Large intestine (tissue), 3 donors: ENCODE results near the gene PFKFB2. TPM values are rescaled to one million over a fixed set of nuclear protein-coding genes. Genes with fewer than 3 reads are reported as not detected.

Source experiments
- DNase-seq, 2 donors: peaks; one replicate each; pipeline versions ENCODE4 v3.0.0 to v3.0.0-alpha.2; 2013
- H3K27ac ChIP-seq: one replicate; pipeline ENCODE4 v1.5.1; 2013; ENCODE audit warnings: low read length
- H3K27me3 ChIP-seq: 2 replicates; pipeline ENCODE4 v1.6.1; 2013; ENCODE audit warnings: low read length; ENCODE audit not compliant: control insufficient read depth, insufficient read depth
- H3K36me3 ChIP-seq: 2 replicates; pipeline ENCODE4 v1.6.1; 2013; ENCODE audit warnings: low read length; ENCODE audit not compliant: control insufficient read depth, insufficient read depth
- H3K4me1 ChIP-seq: one replicate; pipeline ENCODE4 v1.6.1; 2013; ENCODE audit warnings: low read length; ENCODE audit not compliant: control insufficient read depth, insufficient read depth
- H3K4me3 ChIP-seq: one replicate; pipeline ENCODE4 v1.5.1; 2013; ENCODE audit warnings: low read length
- H3K9me3 ChIP-seq: one replicate; pipeline ENCODE4 v1.6.1; 2013; ENCODE audit warnings: mild to moderate bottlenecking, low read depth, low read length, moderate library complexity; ENCODE audit not compliant: control insufficient read depth
- WGBS: methylation state at CpG from one replicate; pipeline ENCODE4 v1.1.5; 2013; ENCODE audit warnings: low lambda C conversion rate; ENCODE audit not compliant: insufficient coverage; 5-methylcytosine and 5-hydroxymethylcytosine counted together
- polyA plus RNA-seq: library from polyadenylated mRNA; unstranded; fragments of 120-200 nt; gene quantifications from one replicate; pipeline ENCODE4 v1.2.1, GENCODE V29; 2013

PFKFB2 gene
- polyA plus RNA-seq, 1 donor, result 37.2 TPM

- peak overlapping the region; percentile 8 for H3K4me3 ChIP-seq
- WGBS, result no CpG with 5 or more reads among the region's 5 CpGs
- no peaks in the 10 kb centered on the region for H3K9me3 ChIP-seq
- H3K27ac ChIP-seq, result peak overlapping the region; percentile 99
- H3K27me3 ChIP-seq, result no peaks in the 10 kb centered on the region
- peaks cover 61% of the 10 kb centered on the region for H3K4me1 ChIP-seq
- DNase-seq, result peak in 1 of 2 donors; percentile 64
- no peaks in the 10 kb centered on the region for H3K36me3 ChIP-seq
These were observed 23.2 kb upstream of the PFKFB2 start for GRCh38 chr1:207029701-207030521.

GRCh38 chr1:207030522-207031009 lies 22.5 kb upstream of the PFKFB2 start:
- Histone ChIP-seq H3K27me3 (no peaks in the 10 kb centered on the region), H3K36me3 (no peaks in the 10 kb centered on the region), H3K27ac (peak overlapping the region; percentile 99), H3K4me1 (peaks cover 55% of the 10 kb centered on the region), H3K4me3 (peak overlapping the region; percentile 73), H3K9me3 (no peaks in the 10 kb centered on the region)
- 40% methylated on average over 1 of the region's 5 CpGs for WGBS
- peak; percentile 84 to 95 for DNase-seq

- Histone ChIP-seq H3K4me1 (peaks cover 50% of the 10 kb centered on the region), H3K36me3 (no peaks in the 10 kb centered on the region), H3K9me3 (no peaks in the 10 kb centered on the region), H3K27ac (peak overlapping the region; percentile 99), H3K27me3 (no peaks in the 10 kb centered on the region), H3K4me3 (peak overlapping the region; percentile 73)
- WGBS, result no CpG with 5 or more reads among the region's 1 CpG
- no peak for DNase-seq
These were observed 22.1 kb upstream of the PFKFB2 start for GRCh38 chr1:207031016-207031415.

- H3K4me1 ChIP-seq, result peaks cover 43% of the 10 kb centered on the region
- H3K4me3 ChIP-seq, result peak overlapping the region; percentile 73
- H3K27me3 ChIP-seq, result no peaks in the 10 kb centered on the region
- no peaks in the 10 kb centered on the region for H3K9me3 ChIP-seq
- H3K36me3 ChIP-seq, result no peaks in the 10 kb centered on the region
- peak in 1 of 2 donors; percentile 68 for DNase-seq
- no CpG with 5 or more reads among the region's 7 CpGs for WGBS
- peak overlapping the region; percentile 99 for H3K27ac ChIP-seq
These were observed 21.3 kb upstream of the PFKFB2 start for GRCh38 chr1:207031632-207032264.

GRCh38 chr1:207032528-207033017 lies 20.5 kb upstream of the PFKFB2 start, which contains the start of gene C1orf116:
TSS of gene C1orf116 (minus strand) at chr1:207032756. CDS start at chr1:207027598, 5,158 bp downstream.
- H3K27ac ChIP-seq, result peak within 1 kb of the TSS; percentile 99
- no peaks in the 10 kb centered on the region for H3K27me3 ChIP-seq
- no peaks in the 10 kb centered on the region for H3K36me3 ChIP-seq
- no peaks in the 10 kb centered on the region for H3K9me3 ChIP-seq
- peak within 1 kb of the TSS; percentile 73 for H3K4me3 ChIP-seq
- peak; percentile 94 to 98 for DNase-seq
- WGBS, result no CpG with 5 or more reads among the region's 1 CpG
- peaks cover 35% of the 10 kb centered on the region for H3K4me1 ChIP-seq

- peak overlapping the region; percentile 99 for H3K27ac ChIP-seq
- no peaks in the 10 kb centered on the region for H3K27me3 ChIP-seq
- no peaks in the 10 kb centered on the region for H3K9me3 ChIP-seq
- DNase-seq, result no peak
- no peaks in the 10 kb centered on the region for H3K36me3 ChIP-seq
- H3K4me3 ChIP-seq, result peak overlapping the region; percentile 19
- WGBS, result no CpG with 5 or more reads among the region's 2 CpGs
- peaks cover 30% of the 10 kb centered on the region for H3K4me1 ChIP-seq
These were observed 19.8 kb upstream of the PFKFB2 start for GRCh38 chr1:207033302-207033701.

GRCh38 chr1:207034208-207034607 lies 18.9 kb upstream of the PFKFB2 start:
- Histone ChIP-seq H3K4me3 (no peak overlapping the region), H3K27me3 (no peaks in the 10 kb centered on the region), H3K27ac (no peak overlapping the region), H3K36me3 (no peaks in the 10 kb centered on the region), H3K9me3 (no peaks in the 10 kb centered on the region), H3K4me1 (peaks cover 21% of the 10 kb centered on the region)
- WGBS, result no CpG with 5 or more reads among the region's 1 CpG
- DNase-seq, result peak in 1 of 2 donors; percentile 41

- no peak overlapping the region for H3K4me3 ChIP-seq
- no peaks in the 10 kb centered on the region for H3K36me3 ChIP-seq
- DNase-seq, result peak in 1 of 2 donors; percentile 36
- H3K27ac ChIP-seq, result peak overlapping the region; percentile 12
- peaks cover 13% of the 10 kb centered on the region for H3K4me1 ChIP-seq
- no peaks in the 10 kb centered on the region for H3K27me3 ChIP-seq
- no peaks in the 10 kb centered on the region for H3K9me3 ChIP-seq
These were observed 18.1 kb upstream of the PFKFB2 start for GRCh38 chr1:207034998-207035397.

GRCh38 chr1:207035877-207036551 lies 17.1 kb upstream of the PFKFB2 start:
- Histone ChIP-seq H3K4me1 (peaks cover 9% of the 10 kb centered on the region), H3K27ac (no peak overlapping the region), H3K9me3 (no peaks in the 10 kb centered on the region), H3K4me3 (no peak overlapping the region), H3K27me3 (no peaks in the 10 kb centered on the region), H3K36me3 (no peaks in the 10 kb centered on the region)
- 93% methylated on average over 2 of the region's 4 CpGs for WGBS
- DNase-seq, result no peak

- Histone ChIP-seq H3K27me3 (no peaks in the 10 kb centered on the region), H3K4me1 (peaks cover 7% of the 10 kb centered on the region), H3K27ac (no peak overlapping the region), H3K36me3 (no peaks in the 10 kb centered on the region), H3K4me3 (no peak overlapping the region), H3K9me3 (no peaks in the 10 kb centered on the region)
- WGBS, result 100% methylated on average over 1 of the region's 1 CpG
- DNase-seq, result no peak
These were observed 16.2 kb upstream of the PFKFB2 start for GRCh38 chr1:207036865-207037264.
